Measurements from ENCODE around the gene PTP4A2. TPM values are rescaled to one million over a fixed set of nuclear protein-coding genes. Genes with fewer than 3 reads are reported as not detected.

PTP4A2 gene
- total RNA-seq, 1 donor from 2014 or later, result 162 TPM

DNA sequence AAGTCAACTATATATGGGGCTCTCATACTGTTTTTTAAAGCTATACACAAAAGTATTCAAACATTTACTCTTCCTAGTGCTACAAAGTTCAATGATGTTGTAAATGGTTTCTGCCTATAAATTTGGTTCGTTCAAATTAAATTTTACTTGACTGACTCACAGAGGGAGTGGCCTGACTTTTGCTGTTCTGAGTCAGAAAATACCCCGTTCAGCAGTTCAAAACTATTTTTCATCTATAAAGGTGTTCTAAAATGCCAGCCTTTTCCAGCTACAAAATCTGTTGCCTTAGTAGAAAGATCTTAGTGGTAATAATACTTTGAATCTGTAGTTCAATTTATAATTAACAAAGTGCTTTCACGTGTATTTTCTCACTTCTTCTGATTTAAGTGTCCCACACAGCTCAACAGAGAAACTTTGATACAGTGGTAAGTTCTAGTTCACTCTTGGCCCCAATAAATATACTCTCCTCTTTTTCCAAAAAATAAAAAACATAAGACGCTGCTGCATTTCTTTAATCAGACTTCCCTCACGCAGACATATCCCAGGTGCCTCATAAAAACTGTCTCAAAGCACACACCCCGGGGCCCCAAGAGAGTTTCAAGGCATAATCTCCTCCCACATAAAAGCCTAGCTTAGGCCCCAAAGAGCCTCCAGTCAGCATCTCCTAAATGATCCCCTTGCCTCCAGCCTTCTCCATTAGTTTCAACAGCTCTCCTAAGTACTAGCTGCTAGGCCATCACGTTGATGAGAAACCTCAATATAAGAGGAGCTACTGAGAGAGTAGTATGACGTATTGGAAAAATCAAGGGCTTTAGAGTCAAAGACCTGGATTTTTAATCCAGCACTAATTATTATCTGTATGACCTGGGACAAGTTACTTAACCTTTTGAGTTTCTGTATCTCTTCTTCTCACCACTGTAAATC, 3.2 kb downstream of the PTP4A2 start:
- peaks cover 52% of the 10 kb centered on the region for H3K4me1 Mint-ChIP-seq (ENCODE audit: unreplicated experiment)
- TF ChIP-seq, protein P1, sequence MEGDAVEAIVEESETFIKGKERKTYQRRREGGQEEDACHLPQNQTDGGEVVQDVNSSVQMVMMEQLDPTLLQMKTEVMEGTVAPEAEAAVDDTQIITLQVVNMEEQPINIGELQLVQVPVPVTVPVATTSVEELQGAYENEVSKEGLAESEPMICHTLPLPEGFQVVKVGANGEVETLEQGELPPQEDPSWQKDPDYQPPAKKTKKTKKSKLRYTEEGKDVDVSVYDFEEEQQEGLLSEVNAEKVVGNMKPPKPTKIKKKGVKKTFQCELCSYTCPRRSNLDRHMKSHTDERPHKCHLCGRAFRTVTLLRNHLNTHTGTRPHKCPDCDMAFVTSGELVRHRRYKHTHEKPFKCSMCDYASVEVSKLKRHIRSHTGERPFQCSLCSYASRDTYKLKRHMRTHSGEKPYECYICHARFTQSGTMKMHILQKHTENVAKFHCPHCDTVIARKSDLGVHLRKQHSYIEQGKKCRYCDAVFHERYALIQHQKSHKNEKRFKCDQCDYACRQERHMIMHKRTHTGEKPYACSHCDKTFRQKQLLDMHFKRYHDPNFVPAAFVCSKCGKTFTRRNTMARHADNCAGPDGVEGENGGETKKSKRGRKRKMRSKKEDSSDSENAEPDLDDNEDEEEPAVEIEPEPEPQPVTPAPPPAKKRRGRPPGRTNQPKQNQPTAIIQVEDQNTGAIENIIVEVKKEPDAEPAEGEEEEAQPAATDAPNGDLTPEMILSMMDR (IDR thresholded peaks at IDR 0.05; ENCODE audit: unreplicated experiment), result no peak
- H3K9me3 Mint-ChIP-seq (ENCODE audit: unreplicated experiment), result no peaks in the 10 kb centered on the region
- DNase-seq (ENCODE audit: low spot score), result no peak
- H3K36me3 Mint-ChIP-seq (ENCODE audit: low read depth, unreplicated experiment), result peaks cover 9% of the 10 kb centered on the region
- H3K27ac Mint-ChIP-seq (ENCODE audit: unreplicated experiment), result no peak overlapping the region
- peaks cover 8% of the 10 kb centered on the region for H3K27me3 Mint-ChIP-seq (ENCODE audit: unreplicated experiment)
- no peak overlapping the region for H3K4me3 Mint-ChIP-seq (ENCODE audit: unreplicated experiment)

DNA sequence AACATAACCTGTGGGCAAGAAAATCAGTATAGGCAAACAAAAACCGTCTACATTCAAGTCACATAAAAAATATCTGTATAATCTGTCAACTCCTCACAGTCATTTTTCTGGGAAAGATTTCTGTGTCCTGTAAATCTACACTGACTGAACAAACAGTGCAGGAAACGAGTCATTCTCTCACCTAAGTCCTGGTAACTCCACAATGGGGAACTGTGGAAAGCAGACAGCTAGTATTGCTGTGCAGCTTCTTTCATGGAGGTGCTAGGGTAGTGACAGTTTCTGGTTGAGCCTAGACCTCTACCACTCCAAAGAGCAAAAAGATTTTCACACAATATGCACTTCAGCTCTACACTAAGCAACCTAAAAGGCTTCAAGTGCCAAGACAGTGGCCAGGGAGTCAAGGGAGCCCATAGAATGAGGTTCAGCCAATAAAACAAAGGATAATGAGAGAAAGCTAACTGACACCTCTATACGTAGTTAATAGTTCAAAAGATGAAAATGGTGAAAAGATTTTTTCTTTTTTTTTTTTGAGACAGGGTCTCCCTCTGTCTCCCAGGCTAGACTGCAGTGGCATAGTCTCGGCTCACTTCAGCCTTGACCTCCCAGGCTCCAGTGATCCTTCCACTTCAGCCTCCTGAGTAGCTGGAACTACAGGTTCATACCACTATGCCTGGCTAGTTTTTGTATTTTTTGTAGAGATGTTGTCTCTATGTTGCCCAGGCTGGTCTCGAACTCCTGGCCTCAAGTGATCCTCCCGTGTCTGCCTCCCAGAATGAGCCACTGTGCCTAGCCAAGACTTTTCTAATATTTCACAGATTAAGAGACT, 5.5 kb downstream of the PTP4A2 start:
- Mint-ChIP-seq H3K27ac (ENCODE audit: unreplicated experiment) (peak overlapping the region; percentile 97), H3K27me3 (ENCODE audit: unreplicated experiment) (peaks cover 5% of the 10 kb centered on the region), H3K4me3 (ENCODE audit: unreplicated experiment) (peak overlapping the region; percentile 20), H3K36me3 (ENCODE audit: low read depth, unreplicated experiment) (peaks cover 9% of the 10 kb centered on the region), H3K4me1 (ENCODE audit: unreplicated experiment) (peaks cover 58% of the 10 kb centered on the region), H3K9me3 (ENCODE audit: unreplicated experiment) (no peaks in the 10 kb centered on the region)
- TF ChIP-seq, protein P1 (IDR thresholded peaks at IDR 0.05; ENCODE audit: unreplicated experiment), result no peak
- DNase-seq (ENCODE audit: low spot score), result no peak

DNA sequence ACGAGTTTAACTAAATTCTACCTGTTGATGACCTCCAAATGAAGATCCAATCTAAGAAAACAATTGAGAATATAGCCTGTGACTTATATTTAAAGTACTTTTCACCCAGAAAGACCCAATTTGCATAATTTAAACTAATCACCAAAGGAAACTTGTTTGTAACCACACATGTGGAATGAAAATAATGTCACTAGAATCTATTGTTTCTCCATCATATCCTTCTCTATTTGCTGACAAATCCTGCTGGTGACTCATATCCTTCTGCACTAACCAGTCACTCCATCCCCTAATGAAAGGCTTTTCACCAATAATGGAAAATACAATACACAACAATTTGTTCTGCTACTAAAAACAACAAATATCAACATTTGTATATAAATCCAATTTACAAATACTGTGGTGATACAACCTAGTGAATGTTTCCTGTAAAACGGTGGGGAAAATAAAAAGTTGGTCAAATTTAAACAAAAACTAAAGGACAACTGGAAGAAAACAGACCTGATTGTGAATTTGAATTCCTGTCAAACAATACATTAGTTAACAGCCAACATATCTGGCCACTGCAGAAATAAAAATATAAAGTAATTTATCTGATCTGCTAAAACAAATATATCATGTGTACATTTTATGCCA, 6.5 kb downstream of the PTP4A2 start:
- Mint-ChIP-seq H3K4me3 (ENCODE audit: unreplicated experiment) (no peak overlapping the region), H3K4me1 (ENCODE audit: unreplicated experiment) (peaks cover 58% of the 10 kb centered on the region), H3K27ac (ENCODE audit: unreplicated experiment) (peak overlapping the region; percentile 97), H3K9me3 (ENCODE audit: unreplicated experiment) (no peaks in the 10 kb centered on the region), H3K27me3 (ENCODE audit: unreplicated experiment) (no peaks in the 10 kb centered on the region), H3K36me3 (ENCODE audit: low read depth, unreplicated experiment) (peaks cover 1% of the 10 kb centered on the region)
- no peak for DNase-seq (ENCODE audit: low spot score)
- TF ChIP-seq, protein P1 (IDR thresholded peaks at IDR 0.05; ENCODE audit: unreplicated experiment), result no peak

DNA sequence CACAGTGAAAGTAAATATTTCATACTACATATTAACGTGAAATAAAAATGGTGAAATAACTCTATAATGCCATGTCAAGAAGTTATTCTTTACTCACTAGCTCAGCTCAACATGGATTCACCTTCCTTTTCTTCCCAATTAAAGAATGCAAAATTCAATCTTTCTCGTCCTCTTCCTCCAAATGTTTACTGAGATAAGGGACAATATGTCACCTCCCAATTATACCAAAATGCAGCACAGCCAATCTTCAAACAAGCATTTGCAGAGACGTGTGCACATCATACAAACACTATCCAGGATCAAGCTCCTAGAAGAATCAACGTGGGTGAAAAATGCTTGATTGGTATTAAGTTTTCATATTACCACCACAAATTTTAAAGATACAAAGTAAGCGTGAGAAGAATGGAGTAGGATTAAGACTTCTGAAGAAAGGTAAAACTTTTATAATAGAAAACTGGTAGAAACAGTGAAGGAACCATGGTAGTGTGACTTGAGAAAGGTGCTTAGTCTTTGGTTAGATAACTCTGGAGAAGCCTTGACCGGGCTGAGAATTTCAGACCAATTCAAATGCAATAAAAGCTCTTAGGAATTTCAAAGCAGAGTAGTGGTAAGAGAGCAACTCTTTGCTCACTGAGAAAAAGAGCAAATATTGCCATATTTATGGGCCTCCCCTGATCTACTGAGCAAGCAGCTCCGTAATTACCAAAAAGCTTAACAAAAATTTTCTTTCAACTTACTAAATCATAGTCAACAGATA, 7.2 kb downstream of the PTP4A2 start:
- no peak for DNase-seq (ENCODE audit: low spot score)
- no peak overlapping the region for H3K4me3 Mint-ChIP-seq (ENCODE audit: unreplicated experiment)
- H3K27ac Mint-ChIP-seq (ENCODE audit: unreplicated experiment), result peak overlapping the region; percentile 97
- H3K9me3 Mint-ChIP-seq (ENCODE audit: unreplicated experiment), result no peaks in the 10 kb centered on the region
- H3K4me1 Mint-ChIP-seq (ENCODE audit: unreplicated experiment), result peaks cover 55% of the 10 kb centered on the region
- no peaks in the 10 kb centered on the region for H3K36me3 Mint-ChIP-seq (ENCODE audit: low read depth, unreplicated experiment)
- H3K27me3 Mint-ChIP-seq (ENCODE audit: unreplicated experiment), result no peaks in the 10 kb centered on the region
- TF ChIP-seq, protein P1 (IDR thresholded peaks at IDR 0.05; ENCODE audit: unreplicated experiment), result no peak
